GM23338 (cell line): ENCODE data around the gene DDX31. TPM values are rescaled to one million over a fixed set of nuclear protein-coding genes. Genes with fewer than 3 reads are reported as not detected.

Experiments used
- ATAC-seq: fragments of 200-7000 bp; cut with Tn5 transposase; 3 replicates; pipeline ENCODE4 v1.9.1; 2020
- DNase-seq: peaks from one replicate; pipeline ENCODE4 v3.0.0-alpha.2; 2015; ENCODE audit warnings: low spot score
- H2AFZ ChIP-seq: fragments of 200-600 bp; sonication (generic); 2 replicates; pipeline ENCODE4 v1.8.0; 2016; ENCODE audit warnings: antibody characterized with exemption, mild to moderate bottlenecking, moderate library complexity
- H3F3A ChIP-seq: fragments of 200-600 bp; sonication (generic); replicated peaks from 2 replicates; pipeline ENCODE4 v1.8.0; 2017; ENCODE audit warnings: antibody characterized with exemption, mixed run types, low read depth
- H3K27ac ChIP-seq: fragments of 200-600 bp; sonication (generic); 2 replicates; pipeline ENCODE4 v1.6.1; 2016; ENCODE audit warnings: low read depth
- H3K27me3 ChIP-seq: fragments of 200-600 bp; sonication (generic); 2 replicates; pipeline ENCODE4 v1.8.0; 2016; ENCODE audit warnings: mild to moderate bottlenecking, mixed run types, moderate library complexity; ENCODE audit not compliant: insufficient read depth
- H3K36me3 ChIP-seq: fragments of 200-600 bp; sonication (generic); 2 replicates; pipeline ENCODE4 v1.8.0; 2016; ENCODE audit warnings: mild to moderate bottlenecking; ENCODE audit not compliant: insufficient read depth
- H3K4me1 ChIP-seq: fragments of 200-600 bp; sonication (generic); 2 replicates; pipeline ENCODE4 v1.8.0; 2016; ENCODE audit warnings: mild to moderate bottlenecking, moderate library complexity; ENCODE audit not compliant: insufficient read depth
- H3K4me2 ChIP-seq: fragments of 200-600 bp; sonication (generic); 2 replicates; pipeline ENCODE4 v1.7.1; 2017; ENCODE audit warnings: mixed run types
- H3K4me3 ChIP-seq: fragments of 200-600 bp; sonication (generic); 2 replicates; pipeline ENCODE4 v1.6.1; 2016; ENCODE audit warnings: mixed run types
- H3K79me2 ChIP-seq: fragments of 200-600 bp; sonication (generic); replicated peaks from 2 replicates; pipeline ENCODE4 v1.8.0; 2017; ENCODE audit warnings: mild to moderate bottlenecking; ENCODE audit not compliant: insufficient read depth
- H3K9me2 ChIP-seq: fragments of 200-600 bp; sonication (generic); 2 replicates; pipeline ENCODE4 v1.8.0; 2017; ENCODE audit not compliant: insufficient read depth
- H4K20me1 ChIP-seq: fragments of 200-600 bp; sonication (generic); replicated peaks from 2 replicates; pipeline ENCODE4 v1.8.0; 2017; ENCODE audit warnings: mild to moderate bottlenecking; ENCODE audit not compliant: insufficient read depth
- H3K27ac Mint-ChIP-seq: 2 replicates; pipeline ENCODE4 v1.8.0; 2020; ENCODE audit warnings: inconsistent platforms, mild to moderate bottlenecking, moderate library complexity, mixed read lengths
- H3K27me3 Mint-ChIP-seq: 3 replicates; pipeline ENCODE4 v1.8.0; 2022; ENCODE audit warnings: low read depth, mild to moderate bottlenecking, moderate library complexity, mixed read lengths, inconsistent platforms; ENCODE audit not compliant: insufficient read depth, poor library complexity
- H3K36me3 Mint-ChIP-seq: 3 replicates; pipeline ENCODE4 v1.8.0; 2021; ENCODE audit warnings: low read depth, mild to moderate bottlenecking, inconsistent platforms, moderate library complexity, mixed read lengths
- H3K4me1 Mint-ChIP-seq: 3 replicates; pipeline ENCODE4 v1.8.0; 2020; ENCODE audit warnings: mild to moderate bottlenecking, inconsistent platforms, mixed read lengths
- H3K4me3 Mint-ChIP-seq: 3 replicates; pipeline ENCODE4 v1.8.0; 2021; ENCODE audit warnings: moderate library complexity, mild to moderate bottlenecking, inconsistent platforms, mixed read lengths
- H3K9me3 Mint-ChIP-seq: 3 replicates; pipeline ENCODE4 v1.8.0; 2020; ENCODE audit warnings: moderate library complexity, mild to moderate bottlenecking, inconsistent platforms, mixed read lengths
- CREB1 ChIP-seq: fragments of 250-450 bp; sonication (Bioruptor Pico); IDR thresholded peaks from 2 replicates; pipeline ENCODE4 v1.5.0; 2020; ENCODE audit warnings: low read depth, mild to moderate bottlenecking, moderate library complexity
- EZH2 ChIP-seq: fragments of 200-600 bp; sonication (generic); IDR thresholded peaks from one replicate; pipeline ENCODE4 v1.8.0; 2017; ENCODE audit warnings: antibody characterized with exemption, mild to moderate bottlenecking, low read depth; ENCODE audit not compliant: unreplicated experiment
- EZH2phosphoT487 ChIP-seq: fragments of 200-600 bp; sonication (generic); IDR thresholded peaks from one replicate; pipeline ENCODE4 v1.8.1; 2018; ENCODE audit warnings: antibody characterized with exemption; ENCODE audit not compliant: unreplicated experiment
- JUNB ChIP-seq: IDR thresholded peaks from one replicate; pipeline ENCODE4 v1.6.1; 2016; ENCODE audit warnings: antibody characterized with exemption; ENCODE audit not compliant: unreplicated experiment
- NANOG ChIP-seq: IDR thresholded peaks from 2 replicates; pipeline ENCODE4 v1.6.1; 2016; ENCODE audit warnings: antibody characterized with exemption, borderline replicate concordance
- POLR2AphosphoS5 ChIP-seq: IDR thresholded peaks from 2 replicates; pipeline ENCODE4 v1.6.1; 2016; ENCODE audit warnings: antibody characterized with exemption, low read depth
- ZNF114 ChIP-seq: fragments of 250-450 bp; sonication (Bioruptor Pico); IDR thresholded peaks from 2 replicates; pipeline ENCODE4 v1.5.0; 2020; ENCODE audit warnings: mild to moderate bottlenecking, moderate library complexity
- ZNF331 ChIP-seq: fragments of 250-450 bp; sonication (Bioruptor Pico); IDR thresholded peaks from 2 replicates; pipeline ENCODE4 v1.5.0; 2020; ENCODE audit warnings: low read depth, mild to moderate bottlenecking, moderate library complexity
- polyA plus RNA-seq: library from polyadenylated mRNA; unstranded; fragments of >200 nt; fragmentation: Nextera tagmentation; extraction: Ambion mirVana; gene quantifications from 2 replicates; pipeline ENCODE4 v1.2.1, GENCODE V29; 2016
- total RNA-seq: library from RNA; depleted of rRNA; stranded (reverse); fragments of >200 nt; shearing (Covaris generic); gene quantifications from 2 replicates; pipeline ENCODE4 v1.2.3, GENCODE V29; 2014
- TF ChIP-seq, protein P1 (sequence below): IDR thresholded peaks from one replicate; pipeline ENCODE4 v1.6.1; 2018; ENCODE audit warnings: antibody characterized with exemption; ENCODE audit not compliant: unreplicated experiment
- TF ChIP-seq, protein P2 (sequence below), 2 experiments: fragments of 200-600 bp in 1 of 2; sonication (generic) in 1 of 2; conservative IDR thresholded peaks; 2 replicates each; pipeline versions ENCODE4 v1.5.1 to v1.6.1; 2016 to 2017; ENCODE audit warnings: antibody characterized with exemption in 2 of 2, low read depth in 2 of 2, mild to moderate bottlenecking in 2 of 2, moderate library complexity in 1 of 2

The DDX31 gene
- total and polyA plus RNA-seq, 2 experiments from 2014 or later: 14.8 to 23.5 TPM

DNA sequence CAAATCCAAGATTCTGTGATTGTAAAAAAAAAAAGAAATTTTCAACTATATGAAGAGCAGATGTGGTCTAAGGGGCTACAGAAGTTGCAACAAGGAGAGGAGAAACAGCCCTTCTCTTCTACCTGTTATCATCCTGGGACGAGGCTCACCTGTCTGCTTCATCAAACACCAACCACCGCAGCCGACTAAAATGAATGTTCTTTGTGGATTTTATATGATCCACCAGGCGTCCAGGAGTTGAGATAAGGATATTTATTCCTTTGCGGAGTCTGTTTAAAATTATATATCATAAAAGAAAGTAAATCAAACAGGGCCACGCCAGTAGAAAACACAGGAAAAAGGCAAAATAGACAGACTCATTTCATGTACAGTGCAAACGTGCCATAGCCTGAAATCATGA is 21.5 kb downstream of the DDX31 start:
- Histone ChIP-seq H3K9me2 (no peaks in the 10 kb centered on the region), H2AFZ (no peak overlapping the region), H3K4me2 (no peak overlapping the region), H3K27ac (no peak overlapping the region), H3K4me1 (no peaks in the 10 kb centered on the region), H3K4me3 (no peak overlapping the region), H4K20me1 (peaks cover 10% of the 10 kb centered on the region), H3F3A (no peaks in the 10 kb centered on the region), H3K79me2 (no peaks in the 10 kb centered on the region; the same call in 1 of the 2 replicates), H3K36me3 (peaks cover 46% of the 10 kb centered on the region), H3K27me3 (no peaks in the 10 kb centered on the region)
- DNase-seq (no peak), ATAC-seq (no peak)
- peaks cover 77% of the 10 kb centered on the region for H3K36me3 Mint-ChIP-seq
- H3K4me1 Mint-ChIP-seq: no peaks in the 10 kb centered on the region
- H3K4me3 Mint-ChIP-seq: no peak overlapping the region
- H3K27ac Mint-ChIP-seq: no peak overlapping the region
- TF ChIP-seq JUNB (no peak), NANOG (no peak), CREB1 (CRISPR knock-in tag) (no peak), EZH2 (no peak), ZNF114 (no peak)
- TF ChIP-seq, protein P1, sequence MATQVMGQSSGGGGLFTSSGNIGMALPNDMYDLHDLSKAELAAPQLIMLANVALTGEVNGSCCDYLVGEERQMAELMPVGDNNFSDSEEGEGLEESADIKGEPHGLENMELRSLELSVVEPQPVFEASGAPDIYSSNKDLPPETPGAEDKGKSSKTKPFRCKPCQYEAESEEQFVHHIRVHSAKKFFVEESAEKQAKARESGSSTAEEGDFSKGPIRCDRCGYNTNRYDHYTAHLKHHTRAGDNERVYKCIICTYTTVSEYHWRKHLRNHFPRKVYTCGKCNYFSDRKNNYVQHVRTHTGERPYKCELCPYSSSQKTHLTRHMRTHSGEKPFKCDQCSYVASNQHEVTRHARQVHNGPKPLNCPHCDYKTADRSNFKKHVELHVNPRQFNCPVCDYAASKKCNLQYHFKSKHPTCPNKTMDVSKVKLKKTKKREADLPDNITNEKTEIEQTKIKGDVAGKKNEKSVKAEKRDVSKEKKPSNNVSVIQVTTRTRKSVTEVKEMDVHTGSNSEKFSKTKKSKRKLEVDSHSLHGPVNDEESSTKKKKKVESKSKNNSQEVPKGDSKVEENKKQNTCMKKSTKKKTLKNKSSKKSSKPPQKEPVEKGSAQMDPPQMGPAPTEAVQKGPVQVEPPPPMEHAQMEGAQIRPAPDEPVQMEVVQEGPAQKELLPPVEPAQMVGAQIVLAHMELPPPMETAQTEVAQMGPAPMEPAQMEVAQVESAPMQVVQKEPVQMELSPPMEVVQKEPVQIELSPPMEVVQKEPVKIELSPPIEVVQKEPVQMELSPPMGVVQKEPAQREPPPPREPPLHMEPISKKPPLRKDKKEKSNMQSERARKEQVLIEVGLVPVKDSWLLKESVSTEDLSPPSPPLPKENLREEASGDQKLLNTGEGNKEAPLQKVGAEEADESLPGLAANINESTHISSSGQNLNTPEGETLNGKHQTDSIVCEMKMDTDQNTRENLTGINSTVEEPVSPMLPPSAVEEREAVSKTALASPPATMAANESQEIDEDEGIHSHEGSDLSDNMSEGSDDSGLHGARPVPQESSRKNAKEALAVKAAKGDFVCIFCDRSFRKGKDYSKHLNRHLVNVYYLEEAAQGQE: no peak
- H3K27me3 Mint-ChIP-seq: no peaks in the 10 kb centered on the region
- H3K9me3 Mint-ChIP-seq: no peaks in the 10 kb centered on the region

DNA sequence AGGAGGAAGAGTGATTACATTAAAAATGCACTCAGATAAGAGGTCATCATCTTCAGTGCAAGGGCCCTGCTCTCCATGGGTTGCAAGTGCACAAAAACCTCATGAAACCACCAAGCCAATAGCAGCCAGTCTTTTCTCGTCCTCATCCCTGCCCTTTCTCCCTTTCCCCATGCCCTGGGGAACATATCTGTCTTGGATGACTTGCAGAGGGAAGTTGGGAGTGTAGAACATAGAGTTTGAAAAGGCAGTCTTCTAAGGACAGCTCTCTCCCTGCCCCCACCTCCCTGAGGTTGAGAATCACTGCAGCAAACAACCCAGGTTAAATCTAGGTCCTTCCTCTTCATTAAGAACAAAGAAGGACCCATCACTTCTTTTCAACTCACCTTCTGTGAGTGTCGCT is 22.0 kb downstream of the DDX31 start:
- Histone ChIP-seq H3K4me3 (no peak overlapping the region), H3F3A (no peaks in the 10 kb centered on the region), H3K36me3 (peaks cover 46% of the 10 kb centered on the region), H2AFZ (no peak overlapping the region), H4K20me1 (peaks cover 14% of the 10 kb centered on the region), H3K4me1 (no peaks in the 10 kb centered on the region), H3K9me2 (no peaks in the 10 kb centered on the region), H3K27ac (no peak overlapping the region), H3K27me3 (no peaks in the 10 kb centered on the region), H3K4me2 (no peak overlapping the region), H3K79me2 (no peaks in the 10 kb centered on the region; the same call in 1 of the 2 replicates)
- H3K9me3 Mint-ChIP-seq: no peaks in the 10 kb centered on the region
- no peaks in the 10 kb centered on the region for H3K27me3 Mint-ChIP-seq
- no peak overlapping the region for H3K27ac Mint-ChIP-seq
- no peak for ATAC-seq
- TF ChIP-seq, protein P2, sequence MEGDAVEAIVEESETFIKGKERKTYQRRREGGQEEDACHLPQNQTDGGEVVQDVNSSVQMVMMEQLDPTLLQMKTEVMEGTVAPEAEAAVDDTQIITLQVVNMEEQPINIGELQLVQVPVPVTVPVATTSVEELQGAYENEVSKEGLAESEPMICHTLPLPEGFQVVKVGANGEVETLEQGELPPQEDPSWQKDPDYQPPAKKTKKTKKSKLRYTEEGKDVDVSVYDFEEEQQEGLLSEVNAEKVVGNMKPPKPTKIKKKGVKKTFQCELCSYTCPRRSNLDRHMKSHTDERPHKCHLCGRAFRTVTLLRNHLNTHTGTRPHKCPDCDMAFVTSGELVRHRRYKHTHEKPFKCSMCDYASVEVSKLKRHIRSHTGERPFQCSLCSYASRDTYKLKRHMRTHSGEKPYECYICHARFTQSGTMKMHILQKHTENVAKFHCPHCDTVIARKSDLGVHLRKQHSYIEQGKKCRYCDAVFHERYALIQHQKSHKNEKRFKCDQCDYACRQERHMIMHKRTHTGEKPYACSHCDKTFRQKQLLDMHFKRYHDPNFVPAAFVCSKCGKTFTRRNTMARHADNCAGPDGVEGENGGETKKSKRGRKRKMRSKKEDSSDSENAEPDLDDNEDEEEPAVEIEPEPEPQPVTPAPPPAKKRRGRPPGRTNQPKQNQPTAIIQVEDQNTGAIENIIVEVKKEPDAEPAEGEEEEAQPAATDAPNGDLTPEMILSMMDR (conservative IDR thresholded peaks at IDR 0.05; ENCODE audit: low read depth in 2 of 2): no peak
- TF ChIP-seq ZNF331 (CRISPR knock-in tag) (no peak), NANOG (no peak), POLR2AphosphoS5 (no peak), CREB1 (CRISPR knock-in tag) (no peak), JUNB (no peak), EZH2phosphoT487 (no peak), ZNF114 (no peak)
- H3K4me1 Mint-ChIP-seq: no peaks in the 10 kb centered on the region
- no peak overlapping the region for H3K4me3 Mint-ChIP-seq
- DNase-seq: no peak
- peaks cover 80% of the 10 kb centered on the region for H3K36me3 Mint-ChIP-seq
